A673 (cell line): ENCODE measurements around the gene TMX2.

Experiments used
- EZH2 ChIP-seq: fragments of 200-600 bp; sonication (generic); IDR thresholded peaks from 2 replicates; pipeline ENCODE4 v1.6.1; 2017; ENCODE audit warnings: borderline replicate concordance, low read depth, mild to moderate bottlenecking, mixed read lengths, antibody characterized with exemption, low read length; ENCODE audit not compliant: poor library complexity, severe bottlenecking
- TF ChIP-seq, protein P1 (sequence below): fragments of 300-800, 200-600 bp; sonication (generic); conservative IDR thresholded peaks from 2 replicates; pipeline ENCODE4 v1.5.1; 2017; ENCODE audit warnings: low read depth, mild to moderate bottlenecking, antibody characterized with exemption, low read length, moderate library complexity, mixed read lengths

DNA sequence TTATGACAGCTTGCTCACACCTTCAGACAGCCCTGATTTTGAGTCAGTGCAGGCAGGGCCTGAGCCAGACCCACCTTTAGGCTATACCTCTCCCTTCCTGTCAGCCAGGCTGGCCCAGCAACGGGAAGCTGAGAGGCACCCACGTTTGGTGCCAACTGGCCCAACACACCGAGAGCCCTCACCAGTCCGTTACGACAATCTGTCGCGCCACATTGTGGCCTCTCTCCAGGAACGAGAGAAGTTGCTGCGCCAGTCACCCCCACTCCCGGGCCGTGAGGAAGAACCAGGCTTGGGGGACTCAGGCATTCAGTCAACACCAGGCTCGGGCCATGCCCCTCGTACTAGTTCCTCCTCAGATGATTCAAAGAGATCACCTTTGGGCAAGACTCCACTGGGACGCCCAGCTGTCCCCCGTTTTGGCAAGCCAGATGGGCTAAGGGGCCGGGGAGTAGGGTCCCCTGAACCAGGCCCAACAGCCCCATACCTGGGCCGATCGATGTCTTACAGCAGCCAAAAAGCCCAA lies 13.5 kb upstream of the TMX2 start:
- TF ChIP-seq, protein P1, sequence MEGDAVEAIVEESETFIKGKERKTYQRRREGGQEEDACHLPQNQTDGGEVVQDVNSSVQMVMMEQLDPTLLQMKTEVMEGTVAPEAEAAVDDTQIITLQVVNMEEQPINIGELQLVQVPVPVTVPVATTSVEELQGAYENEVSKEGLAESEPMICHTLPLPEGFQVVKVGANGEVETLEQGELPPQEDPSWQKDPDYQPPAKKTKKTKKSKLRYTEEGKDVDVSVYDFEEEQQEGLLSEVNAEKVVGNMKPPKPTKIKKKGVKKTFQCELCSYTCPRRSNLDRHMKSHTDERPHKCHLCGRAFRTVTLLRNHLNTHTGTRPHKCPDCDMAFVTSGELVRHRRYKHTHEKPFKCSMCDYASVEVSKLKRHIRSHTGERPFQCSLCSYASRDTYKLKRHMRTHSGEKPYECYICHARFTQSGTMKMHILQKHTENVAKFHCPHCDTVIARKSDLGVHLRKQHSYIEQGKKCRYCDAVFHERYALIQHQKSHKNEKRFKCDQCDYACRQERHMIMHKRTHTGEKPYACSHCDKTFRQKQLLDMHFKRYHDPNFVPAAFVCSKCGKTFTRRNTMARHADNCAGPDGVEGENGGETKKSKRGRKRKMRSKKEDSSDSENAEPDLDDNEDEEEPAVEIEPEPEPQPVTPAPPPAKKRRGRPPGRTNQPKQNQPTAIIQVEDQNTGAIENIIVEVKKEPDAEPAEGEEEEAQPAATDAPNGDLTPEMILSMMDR, result no peak
- TF ChIP-seq EZH2, result no peak
